Measurements from ENCODE around the gene PDAP1.
"Not testable (repeated sequence)": the region's sequence is repeated elsewhere in the genome, so short reads cannot be mapped to it uniquely, and the experiment has no call there.

PDAP1 gene

DNA sequence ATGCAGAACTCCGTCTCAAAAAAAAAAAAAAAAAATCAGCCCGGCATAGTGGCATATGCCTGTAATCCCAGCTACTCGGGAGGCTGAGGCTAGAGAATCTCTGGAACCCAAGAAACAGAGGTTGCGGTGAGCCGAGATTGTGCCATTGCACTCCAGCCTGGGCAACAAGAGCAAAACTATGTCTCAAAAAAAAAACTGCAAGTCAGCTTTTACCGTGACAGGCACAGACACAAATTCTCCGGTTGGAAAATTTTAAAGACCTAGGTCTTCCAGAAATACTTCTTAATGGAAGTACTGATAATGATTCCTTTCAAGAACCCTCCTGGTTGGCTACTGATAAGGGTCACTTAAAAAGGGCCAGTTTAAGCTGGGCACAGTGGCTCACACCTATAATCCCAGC is 53.3 kb downstream of the PDAP1 start:
- H3K9me3 ChIP-seq (ENCODE audit: insufficient read depth, low read length): no peaks in the 10 kb centered on the region
- H3K4me3 ChIP-seq (ENCODE audit: low read length): no peak overlapping the region
- peaks cover 35% of the 10 kb centered on the region for H3K36me3 ChIP-seq (replicated peaks; ENCODE audit: low read depth, low read length)
- no peak overlapping the region for H3K9ac ChIP-seq (ENCODE audit: low read length)
- H2AFZ ChIP-seq (ENCODE audit: low read depth, low read length): no peak overlapping the region
- H3K4me1 ChIP-seq (ENCODE audit: low read length): no peaks in the 10 kb centered on the region
- H3K27ac ChIP-seq (ENCODE audit: low read length): no peak overlapping the region
- no peaks in the 10 kb centered on the region for H3K27me3 ChIP-seq (ENCODE audit: low read depth, low read length)
- H3K4me2 ChIP-seq (ENCODE audit: low read length): no peak overlapping the region
- no peaks in the 10 kb centered on the region for H3K79me2 ChIP-seq (ENCODE audit: low read length)
- H4K20me1 ChIP-seq (ENCODE audit: insufficient read depth, low read length): no peaks in the 10 kb centered on the region
- TF ChIP-seq CTCF (IDR thresholded peaks at IDR 0.05; ENCODE audit: low read depth, low read length): no peak
- TF ChIP-seq EZH2phosphoT487 (IDR thresholded peaks at IDR 0.05; ENCODE audit: low read depth): no peak

DNA sequence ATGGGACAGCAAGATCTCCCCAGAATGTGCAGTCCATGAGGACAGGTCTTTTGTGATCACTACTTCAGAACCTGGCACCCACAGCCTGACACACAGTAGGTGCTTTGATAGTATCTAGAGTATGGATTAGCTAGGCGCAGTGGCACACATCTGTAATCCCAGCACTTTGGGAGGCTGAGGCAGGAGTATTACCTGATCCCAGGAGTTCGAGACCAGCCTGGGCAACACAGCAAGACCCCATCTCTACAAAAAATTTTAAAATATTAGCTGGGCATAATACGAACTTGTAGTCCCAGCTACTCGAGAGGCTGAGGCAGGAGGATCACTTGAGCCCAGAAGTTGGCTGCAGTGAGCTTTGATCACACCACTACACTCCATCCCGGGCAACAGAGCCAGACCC is 56.1 kb downstream of the PDAP1 start:
- H3K79me2 ChIP-seq (ENCODE audit: low read length): no peaks in the 10 kb centered on the region
- no peak for TF ChIP-seq EZH2phosphoT487 (IDR thresholded peaks at IDR 0.05; ENCODE audit: low read depth)
- no peak for TF ChIP-seq CTCF (IDR thresholded peaks at IDR 0.05; ENCODE audit: low read depth, low read length)
- H3K36me3 ChIP-seq (replicated peaks; ENCODE audit: low read depth, low read length): peaks cover 35% of the 10 kb centered on the region
- no peak overlapping the region for H3K27ac ChIP-seq (ENCODE audit: low read length)
- H3K4me3 ChIP-seq (ENCODE audit: low read length): no peak overlapping the region
- no peak overlapping the region for H3K4me2 ChIP-seq (ENCODE audit: low read length)
- no peaks in the 10 kb centered on the region for H3K9me3 ChIP-seq (ENCODE audit: insufficient read depth, low read length)
- H3K4me1 ChIP-seq (ENCODE audit: low read length): no peaks in the 10 kb centered on the region
- H4K20me1 ChIP-seq (ENCODE audit: insufficient read depth, low read length): no peaks in the 10 kb centered on the region
- H3K27me3 ChIP-seq (ENCODE audit: low read depth, low read length): no peaks in the 10 kb centered on the region
- H3K9ac ChIP-seq (ENCODE audit: low read length): no peak overlapping the region
- H2AFZ ChIP-seq (ENCODE audit: low read depth, low read length): no peak overlapping the region

DNA sequence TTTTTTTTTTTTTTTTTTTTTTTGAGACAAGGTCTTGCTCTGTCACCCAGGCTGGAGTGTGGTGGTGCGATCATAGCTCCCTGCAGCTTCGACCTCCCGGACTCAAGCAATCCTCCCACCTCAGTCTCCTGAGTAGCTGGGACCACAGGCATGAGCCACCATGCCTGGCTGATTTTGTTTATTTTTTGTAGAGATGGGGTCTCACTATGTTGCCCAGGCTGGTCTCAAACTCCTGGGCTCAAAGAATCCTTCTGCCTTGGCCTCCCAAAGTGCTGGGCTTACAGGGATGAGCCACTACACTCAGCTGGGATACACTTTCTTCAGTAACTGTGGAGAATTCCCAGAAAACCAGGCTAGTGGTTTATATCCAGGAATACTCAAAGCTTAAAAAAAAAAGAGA is 57.8 kb downstream of the PDAP1 start:
- H3K4me2 ChIP-seq (ENCODE audit: low read length); H3K4me1 ChIP-seq (ENCODE audit: low read length); H3K27me3 ChIP-seq (ENCODE audit: low read depth, low read length); H3K27ac ChIP-seq (ENCODE audit: low read length); H3K9me3 ChIP-seq (ENCODE audit: insufficient read depth, low read length); H3K4me3 ChIP-seq (ENCODE audit: low read length); H3K9ac ChIP-seq (ENCODE audit: low read length); H4K20me1 ChIP-seq (ENCODE audit: insufficient read depth, low read length); H2AFZ ChIP-seq (ENCODE audit: low read depth, low read length); H3K79me2 ChIP-seq (ENCODE audit: low read length): not testable (repeated sequence)
- peaks cover 35% of the 10 kb centered on the region for H3K36me3 ChIP-seq (replicated peaks; ENCODE audit: low read depth, low read length)

Data from OCI-LY3 (cell line).